GM11168 (cell line): ENCODE data around the gene PAX8.

Source experiments
- in situ Hi-C: fragments of 300-500 bp; cut with MboI; formaldehyde crosslinking; loops from one replicate; pipeline ENCODE4 v1.12.0; 2022; ENCODE audit warnings: low sequenced_read_pairs; ENCODE audit not compliant: unreplicated experiment

The PAX8 gene

GRCh38 chr2:113225263-113226259, 53.2 kb downstream of the PAX8 start:
- in situ Hi-C loops, result no loop called here

GRCh38 chr2:113224647-113225236, 54.0 kb downstream of the PAX8 start:
- in situ Hi-C loops, result no loop called here

GRCh38 chr2:113223813-113224212, 54.9 kb downstream of the PAX8 start:
- in situ Hi-C loops, result no loop called here

GRCh38 chr2:113221846-113222245, 56.9 kb downstream of the PAX8 start:
- in situ Hi-C loops, result no loop called here

- in situ Hi-C loops, result no loop called here
Measured at GRCh38 chr2:113220970-113221708, 57.6 kb downstream of the PAX8 start.

GRCh38 chr2:113219889-113220641, 58.7 kb downstream of the PAX8 start:
- in situ Hi-C loops, result no loop called here

- in situ Hi-C loops, result no loop called here
Measured at GRCh38 chr2:113219525-113219888, 59.2 kb downstream of the PAX8 start.

GRCh38 chr2:113219092-113219441, 59.7 kb downstream of the PAX8 start:
- in situ Hi-C loops, result no loop called here

- in situ Hi-C loops, result no loop called here
Measured at GRCh38 chr2:113218283-113219091, 60.2 kb downstream of the PAX8 start.

GRCh38 chr2:113217455-113218282, 61.1 kb downstream of the PAX8 start:
- in situ Hi-C loops, result no loop called here

- in situ Hi-C loops, result no loop called here
Measured at GRCh38 chr2:113216891-113217454, 61.7 kb downstream of the PAX8 start.

GRCh38 chr2:113216321-113216720, 62.4 kb downstream of the PAX8 start:
- in situ Hi-C loops, result no loop called here

GRCh38 chr2:113215056-113215455, 63.7 kb downstream of the PAX8 start:
- in situ Hi-C loops, result no loop called here

- in situ Hi-C loops, result no loop called here
Measured at GRCh38 chr2:113214141-113214540, 64.6 kb downstream of the PAX8 start.

- in situ Hi-C loops, result no loop called here
Measured at GRCh38 chr2:113213061-113213930, 65.4 kb downstream of the PAX8 start.

- in situ Hi-C loops, result no loop called here
Measured at GRCh38 chr2:113212245-113213060, 66.3 kb downstream of the PAX8 start.
